ENCODE measurements around the gene NOD2. TPM values are rescaled to one million over a fixed set of nuclear protein-coding genes. Genes with fewer than 3 reads are reported as not detected.

Gene NOD2
- total RNA-seq, 1 donor from 2014 or later = 0.63 TPM

- Mint-ChIP-seq H3K4me1 (peaks cover 15% of the 10 kb centered on the region), H3K27ac (peak overlapping the region; percentile 90), H3K36me3 (peaks cover 2% of the 10 kb centered on the region), H3K27me3 (ENCODE audit: low read depth) (peaks cover 33% of the 10 kb centered on the region), H3K4me3 (peak overlapping the region; percentile 62), H3K9me3 (no peaks in the 10 kb centered on the region)
- TF ChIP-seq, protein P1, sequence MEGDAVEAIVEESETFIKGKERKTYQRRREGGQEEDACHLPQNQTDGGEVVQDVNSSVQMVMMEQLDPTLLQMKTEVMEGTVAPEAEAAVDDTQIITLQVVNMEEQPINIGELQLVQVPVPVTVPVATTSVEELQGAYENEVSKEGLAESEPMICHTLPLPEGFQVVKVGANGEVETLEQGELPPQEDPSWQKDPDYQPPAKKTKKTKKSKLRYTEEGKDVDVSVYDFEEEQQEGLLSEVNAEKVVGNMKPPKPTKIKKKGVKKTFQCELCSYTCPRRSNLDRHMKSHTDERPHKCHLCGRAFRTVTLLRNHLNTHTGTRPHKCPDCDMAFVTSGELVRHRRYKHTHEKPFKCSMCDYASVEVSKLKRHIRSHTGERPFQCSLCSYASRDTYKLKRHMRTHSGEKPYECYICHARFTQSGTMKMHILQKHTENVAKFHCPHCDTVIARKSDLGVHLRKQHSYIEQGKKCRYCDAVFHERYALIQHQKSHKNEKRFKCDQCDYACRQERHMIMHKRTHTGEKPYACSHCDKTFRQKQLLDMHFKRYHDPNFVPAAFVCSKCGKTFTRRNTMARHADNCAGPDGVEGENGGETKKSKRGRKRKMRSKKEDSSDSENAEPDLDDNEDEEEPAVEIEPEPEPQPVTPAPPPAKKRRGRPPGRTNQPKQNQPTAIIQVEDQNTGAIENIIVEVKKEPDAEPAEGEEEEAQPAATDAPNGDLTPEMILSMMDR (IDR thresholded peaks at IDR 0.05; ENCODE audit: unreplicated experiment) = no peak
- no peak for DNase-seq (ENCODE audit: low spot score in 2 of 2, unreplicated experiment in 2 of 2)
Measured at GRCh38 chr16:50741225-50741780, 47.9 kb downstream of the NOD2 start.

GRCh38 chr16:50741781-50742575 is 48.6 kb downstream of the NOD2 start, which contains the start of gene CYLD:
TSS of gene CYLD (plus strand) at chr16:50742086. CDS start at chr16:50749699, 7,613 bp downstream.
- Mint-ChIP-seq H3K9me3 (no peaks in the 10 kb centered on the region), H3K27me3 (ENCODE audit: low read depth) (peaks cover 26% of the 10 kb centered on the region), H3K27ac (peak within 1 kb of the TSS; percentile 90), H3K4me3 (peak within 1 kb of the TSS; percentile 76), H3K36me3 (peaks cover 2% of the 10 kb centered on the region), H3K4me1 (peaks cover 15% of the 10 kb centered on the region)
- DNase-seq (ENCODE audit: low spot score in 2 of 2, unreplicated experiment in 2 of 2) = peak; percentile 99
- TF ChIP-seq, protein P1 (IDR thresholded peaks at IDR 0.05; ENCODE audit: unreplicated experiment) = no peak

- DNase-seq (ENCODE audit: low spot score in 2 of 2, unreplicated experiment in 2 of 2) = no peak
- Mint-ChIP-seq H3K27me3 (ENCODE audit: low read depth) (peaks cover 19% of the 10 kb centered on the region), H3K4me1 (peaks cover 15% of the 10 kb centered on the region), H3K36me3 (peaks cover 2% of the 10 kb centered on the region), H3K9me3 (no peaks in the 10 kb centered on the region), H3K4me3 (peak overlapping the region; percentile 76), H3K27ac (no peak overlapping the region)
- TF ChIP-seq, protein P1 (IDR thresholded peaks at IDR 0.05; ENCODE audit: unreplicated experiment) = no peak
Measured at GRCh38 chr16:50742576-50743200, 49.3 kb downstream of the NOD2 start.

GRCh38 chr16:50743581-50744225 is 50.3 kb downstream of the NOD2 start:
- peaks cover 2% of the 10 kb centered on the region for H3K36me3 Mint-ChIP-seq
- no peak overlapping the region for H3K27ac Mint-ChIP-seq
- TF ChIP-seq, protein P1 (IDR thresholded peaks at IDR 0.05; ENCODE audit: unreplicated experiment) = no peak
- peaks cover 10% of the 10 kb centered on the region for H3K27me3 Mint-ChIP-seq (ENCODE audit: low read depth)
- H3K4me1 Mint-ChIP-seq = peaks cover 15% of the 10 kb centered on the region
- H3K4me3 Mint-ChIP-seq = peak overlapping the region; percentile 76
- no peaks in the 10 kb centered on the region for H3K9me3 Mint-ChIP-seq
- no peak for DNase-seq (ENCODE audit: low spot score in 2 of 2, unreplicated experiment in 2 of 2)

- H3K36me3 Mint-ChIP-seq = peaks cover 7% of the 10 kb centered on the region
- H3K4me3 Mint-ChIP-seq = no peak overlapping the region
- DNase-seq (ENCODE audit: low spot score in 2 of 2, unreplicated experiment in 2 of 2) = no peak
- H3K4me1 Mint-ChIP-seq = peaks cover 15% of the 10 kb centered on the region
- peaks cover 2% of the 10 kb centered on the region for H3K27me3 Mint-ChIP-seq (ENCODE audit: low read depth)
- no peaks in the 10 kb centered on the region for H3K9me3 Mint-ChIP-seq
- no peak overlapping the region for H3K27ac Mint-ChIP-seq
- TF ChIP-seq, protein P1 (IDR thresholded peaks at IDR 0.05; ENCODE audit: unreplicated experiment) = no peak
Measured at GRCh38 chr16:50744881-50745280, 51.5 kb downstream of the NOD2 start.
